Measurements from ENCODE around the gene EIF2AK3.

DNA sequence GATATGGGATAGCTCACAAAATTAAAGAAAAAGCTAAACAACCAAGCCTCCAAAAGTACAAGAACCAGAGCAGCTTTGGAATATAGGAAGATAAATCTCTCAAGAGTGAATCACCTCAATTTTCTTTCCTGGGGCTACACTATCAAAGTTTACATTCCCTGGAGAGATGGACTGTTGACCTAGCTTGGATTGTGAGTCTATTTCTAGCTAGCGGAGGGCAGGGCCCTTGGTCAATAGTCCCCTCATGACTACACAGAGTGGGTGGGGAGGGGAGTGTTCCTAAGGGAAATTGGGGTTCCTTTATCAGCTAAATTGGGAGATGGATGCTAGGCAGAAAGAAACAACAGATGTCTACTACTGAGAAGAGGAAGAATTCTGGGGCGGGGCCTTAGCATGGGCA is 29.9 kb upstream of the EIF2AK3 start:
- no peak for TF ChIP-seq MAZ (IDR thresholded peaks at IDR 0.05; ENCODE audit: borderline replicate concordance, low read depth, low read length)
- TF ChIP-seq, protein P1, sequence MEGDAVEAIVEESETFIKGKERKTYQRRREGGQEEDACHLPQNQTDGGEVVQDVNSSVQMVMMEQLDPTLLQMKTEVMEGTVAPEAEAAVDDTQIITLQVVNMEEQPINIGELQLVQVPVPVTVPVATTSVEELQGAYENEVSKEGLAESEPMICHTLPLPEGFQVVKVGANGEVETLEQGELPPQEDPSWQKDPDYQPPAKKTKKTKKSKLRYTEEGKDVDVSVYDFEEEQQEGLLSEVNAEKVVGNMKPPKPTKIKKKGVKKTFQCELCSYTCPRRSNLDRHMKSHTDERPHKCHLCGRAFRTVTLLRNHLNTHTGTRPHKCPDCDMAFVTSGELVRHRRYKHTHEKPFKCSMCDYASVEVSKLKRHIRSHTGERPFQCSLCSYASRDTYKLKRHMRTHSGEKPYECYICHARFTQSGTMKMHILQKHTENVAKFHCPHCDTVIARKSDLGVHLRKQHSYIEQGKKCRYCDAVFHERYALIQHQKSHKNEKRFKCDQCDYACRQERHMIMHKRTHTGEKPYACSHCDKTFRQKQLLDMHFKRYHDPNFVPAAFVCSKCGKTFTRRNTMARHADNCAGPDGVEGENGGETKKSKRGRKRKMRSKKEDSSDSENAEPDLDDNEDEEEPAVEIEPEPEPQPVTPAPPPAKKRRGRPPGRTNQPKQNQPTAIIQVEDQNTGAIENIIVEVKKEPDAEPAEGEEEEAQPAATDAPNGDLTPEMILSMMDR (conservative IDR thresholded peaks at IDR 0.05; ENCODE audit: low read depth, low read length), result no peak
- no peak for TF ChIP-seq SMC3 (IDR thresholded peaks at IDR 0.05; ENCODE audit: low read depth, low read length)
- TF ChIP-seq CHD1 (IDR thresholded peaks at IDR 0.05; ENCODE audit: low read depth, low read length), result no peak
- TF ChIP-seq BHLHE40 (IDR thresholded peaks at IDR 0.05; ENCODE audit: low read depth, low read length), result no peak
- TF ChIP-seq RCOR1 (IDR thresholded peaks at IDR 0.05; ENCODE audit: insufficient replicate concordance, low read length), result no peak
